H1 (cell line): Measurements from ENCODE around the gene TACR3. TPM values are rescaled to one million over a fixed set of nuclear protein-coding genes. Genes with fewer than 3 reads are reported as not detected.

Experiments
- CTCF ChIA-PET: fragments of 300-600 bp; sonication (Branson Sonifier 250); formaldehyde crosslinking; loops from one replicate; lab custom pipeline; 2021; ENCODE audit not compliant: partially characterized antibody; lab: Charles Lee
- POLR2A ChIA-PET: fragments of 300-600 bp; sonication (Branson Sonifier 250); formaldehyde crosslinking; loops from one replicate; lab custom pipeline; 2021; ENCODE audit warnings: inconsistent platforms; ENCODE audit not compliant: partially characterized antibody; lab: Charles Lee
- DNase-seq, 2 experiments: peaks; one replicate each; pipeline versions ENCODE4 v3.0.0 to v3.0.0-alpha.2; 2010 to 2022; ENCODE audit warnings: low spot score in 2 of 2, low read depth in 1 of 2, mixed read lengths in 1 of 2
- FAIRE-seq: peaks from 2 replicates; lab custom pipeline; 2011; peaks lifted over from hg19 to GRCh38; lab: Jason Lieb, UNC
- H2AFZ ChIP-seq: 2 replicates; pipeline ENCODE4 v1.8.1; 2012; ENCODE audit warnings: low read length, inconsistent platforms
- H2AK5ac ChIP-seq: 2 replicates; pipeline ENCODE4 v1.6.1; 2013; ENCODE audit warnings: low read depth, low read length
- H2BK120ac ChIP-seq: replicated peaks from 2 replicates; pipeline ENCODE3; 2013; ENCODE audit warnings: low read depth, low read length, inconsistent platforms
- H2BK12ac ChIP-seq: 2 replicates; pipeline ENCODE4 v1.6.1; 2013; ENCODE audit warnings: low read depth, low read length
- H2BK15ac ChIP-seq: 2 replicates; pipeline ENCODE4 v1.6.1; 2013; ENCODE audit warnings: low read length
- H2BK20ac ChIP-seq: 2 replicates; pipeline ENCODE4 v1.6.1; 2013; ENCODE audit warnings: low read length
- H2BK5ac ChIP-seq: 2 replicates; pipeline ENCODE4 v1.6.1; 2013; ENCODE audit warnings: low read depth, low read length
- H3K14ac ChIP-seq: 2 replicates; pipeline ENCODE4 v1.6.1; 2013; ENCODE audit warnings: inconsistent platforms; ENCODE audit not compliant: insufficient read length
- H3K18ac ChIP-seq: 2 replicates; pipeline ENCODE4 v1.6.1; 2013; ENCODE audit warnings: low read length; ENCODE audit errors: extremely low read depth
- H3K23ac ChIP-seq: 2 replicates; pipeline ENCODE4 v1.6.1; 2013; ENCODE audit warnings: inconsistent platforms; ENCODE audit not compliant: insufficient read length
- H3K23me2 ChIP-seq: 2 replicates; pipeline ENCODE4 v1.6.1; 2013; ENCODE audit warnings: low read depth, low read length
- H3K27ac ChIP-seq: 2 replicates; pipeline ENCODE4 v1.6.1; 2011; ENCODE audit warnings: low read depth, low read length, inconsistent platforms
- H3K27me3 ChIP-seq, 4 experiments: replicated peaks in 1 of 4; 1 replicate in 1 of 4; 2 replicates in 3 of 4; pipeline versions ENCODE4 v1.6.1 to v1.8.1; 2011 to 2013; ENCODE audit warnings: low read length in 3 of 4, mild to moderate bottlenecking in 3 of 4, inconsistent platforms in 2 of 4, mixed read lengths in 2 of 4, moderate library complexity in 1 of 4; ENCODE audit not compliant: control insufficient read depth in 3 of 4, insufficient read depth in 3 of 4; ENCODE audit errors: extremely low read depth in 1 of 4
- H3K36me3 ChIP-seq, 4 experiments: 2 replicates each; pipeline versions ENCODE4 v1.6.1 to v1.8.1; 2011 to 2013; ENCODE audit warnings: mild to moderate bottlenecking in 4 of 4, low read length in 3 of 4, moderate library complexity in 2 of 4, control low read depth in 1 of 4, inconsistent platforms in 1 of 4; ENCODE audit not compliant: insufficient read depth in 4 of 4, control insufficient read depth in 2 of 4
- H3K4ac ChIP-seq: replicated peaks from 2 replicates; pipeline ENCODE3; 2013; ENCODE audit warnings: low read length, low read depth, mixed read lengths, inconsistent platforms; ENCODE audit not compliant: insufficient read length
- H3K4me1 ChIP-seq, 4 experiments: replicated peaks in 1 of 4; 1 replicate in 1 of 4; 2 replicates in 3 of 4; pipeline versions ENCODE4 v1.6.1 to v1.8.1; 2011 to 2013; ENCODE audit warnings: low read length in 3 of 4, inconsistent platforms in 2 of 4, mixed read lengths in 1 of 4; ENCODE audit not compliant: insufficient read depth in 4 of 4, control insufficient read depth in 3 of 4
- H3K4me2 ChIP-seq, 2 experiments: 2 replicates each; pipeline versions ENCODE4 v1.6.1 to v1.8.1; 2011 to 2013; ENCODE audit warnings: low read depth in 2 of 2, low read length in 2 of 2, control low read depth in 1 of 2, inconsistent platforms in 1 of 2, mild to moderate bottlenecking in 1 of 2; ENCODE audit not compliant: insufficient read depth in 1 of 2
- H3K4me3 ChIP-seq, 4 experiments: fragments of 200-600, 300-600 bp in 1 of 4; sonication (generic), shearing (Covaris generic), sonication (Bioruptor Twin) in 1 of 4; 2 replicates each; pipeline versions ENCODE4 v1.5.1 to v1.8.1; 2011 to 2016; ENCODE audit warnings: low read length in 4 of 4, low read depth in 3 of 4, control low read depth in 2 of 4, inconsistent platforms in 2 of 4, mild to moderate bottlenecking in 2 of 4, mixed read lengths in 1 of 4, moderate library complexity in 1 of 4; ENCODE audit not compliant: insufficient read depth in 2 of 4; ENCODE audit errors: extremely low read depth in 1 of 4
- H3K56ac ChIP-seq: replicated peaks from 2 replicates; pipeline ENCODE3; 2013; ENCODE audit warnings: low read depth, mild to moderate bottlenecking, mixed read lengths, low read length, inconsistent platforms; ENCODE audit not compliant: insufficient read length
- H3K79me1 ChIP-seq: 2 replicates; pipeline ENCODE4 v1.6.1; 2013; ENCODE audit warnings: low read depth, low read length, control low read depth
- H3K79me2 ChIP-seq, 2 experiments: 2 replicates each; pipeline versions ENCODE4 v1.6.1 to v1.8.1; 2012 to 2013; ENCODE audit warnings: low read length in 2 of 2, mild to moderate bottlenecking in 2 of 2, inconsistent platforms in 1 of 2; ENCODE audit not compliant: insufficient read depth in 2 of 2, control insufficient read depth in 1 of 2
- H3K9ac ChIP-seq, 4 experiments: replicated peaks in 1 of 4; 1 replicate in 1 of 4; 2 replicates in 3 of 4; pipeline versions ENCODE4 v1.6.1 to v1.8.1; 2011 to 2013; ENCODE audit warnings: low read depth in 3 of 4, low read length in 3 of 4, control low read depth in 2 of 4, mild to moderate bottlenecking in 2 of 4, moderate library complexity in 2 of 4, inconsistent platforms in 1 of 4; ENCODE audit errors: extremely low read depth in 1 of 4
- H3K9me3 ChIP-seq, 2 experiments: 2 replicates each; pipeline versions ENCODE4 v1.6.1 to v1.8.1; 2012 to 2013; ENCODE audit warnings: mild to moderate bottlenecking in 2 of 2, moderate library complexity in 2 of 2, control low read depth in 1 of 2, inconsistent platforms in 1 of 2, low read depth in 1 of 2, low read length in 1 of 2, mixed read lengths in 1 of 2; ENCODE audit not compliant: insufficient read depth in 2 of 2
- H4K20me1 ChIP-seq, 2 experiments: replicated peaks in 1 of 2; 2 replicates each; pipeline versions ENCODE3 to v1.8.1; 2011 to 2013; ENCODE audit warnings: inconsistent platforms in 2 of 2, low read length in 2 of 2, mild to moderate bottlenecking in 1 of 2; ENCODE audit not compliant: insufficient read depth in 2 of 2, control insufficient read depth in 1 of 2
- H4K5ac ChIP-seq: 2 replicates; pipeline ENCODE4 v1.6.1; 2013; ENCODE audit warnings: low read length, low read depth, mixed read lengths, inconsistent platforms; ENCODE audit not compliant: insufficient read length
- H4K8ac ChIP-seq: 2 replicates; pipeline ENCODE4 v1.8.0; 2013; ENCODE audit warnings: mild to moderate bottlenecking, moderate library complexity, low read length, inconsistent platforms; ENCODE audit not compliant: insufficient read depth; ENCODE audit errors: extremely low read depth
- H4K91ac ChIP-seq: replicated peaks from 2 replicates; pipeline ENCODE3; 2013; ENCODE audit warnings: low read length, mixed read lengths, inconsistent platforms; ENCODE audit not compliant: insufficient read length
- BRCA1 ChIP-seq: IDR thresholded peaks from 2 replicates; pipeline ENCODE4 v1.6.1; 2012; ENCODE audit warnings: low read depth, low read length, improper control_type of control experiment
- CTBP2 ChIP-seq: IDR thresholded peaks from 2 replicates; pipeline ENCODE4 v1.7.0; 2011; ENCODE audit warnings: borderline replicate concordance, mild to moderate bottlenecking, moderate library complexity, mixed read lengths, low read length; ENCODE audit not compliant: insufficient read depth, insufficient read length
- EZH2 ChIP-seq: fragments of 200-600 bp; sonication (generic); IDR thresholded peaks from 2 replicates; pipeline ENCODE4 v1.7.1; 2012; ENCODE audit warnings: low read depth, mild to moderate bottlenecking, moderate library complexity, low read length, inconsistent platforms; ENCODE audit not compliant: severe bottlenecking
- JUND ChIP-seq: IDR thresholded peaks from 2 replicates; pipeline ENCODE4 v1.6.1; 2011; ENCODE audit warnings: mild to moderate bottlenecking, improper control_type of control experiment, low read length
- NANOG ChIP-seq: IDR thresholded peaks from 2 replicates; pipeline ENCODE4 v1.6.1; 2011; ENCODE audit warnings: low read length, low read depth, mild to moderate bottlenecking, inconsistent platforms; ENCODE audit not compliant: insufficient read depth, poor library complexity, severe bottlenecking
- RAD21 ChIP-seq, 2 experiments: IDR thresholded peaks in 1 of 2; conservative IDR thresholded peaks in 1 of 2; 2 replicates each; pipeline ENCODE4 v1.6.1; 2011; ENCODE audit warnings: low read depth in 2 of 2, low read length in 2 of 2, improper control_type of control experiment in 1 of 2, inconsistent platforms in 1 of 2, mild to moderate bottlenecking in 1 of 2, moderate library complexity in 1 of 2
- SIX5 ChIP-seq: IDR thresholded peaks from 2 replicates; pipeline ENCODE4 v1.6.1; 2011; ENCODE audit warnings: mild to moderate bottlenecking, low read depth, low read length
- SP4 ChIP-seq: IDR thresholded peaks from 2 replicates; pipeline ENCODE4 v1.6.1; 2012; ENCODE audit warnings: low read length, inconsistent platforms
- SUZ12 ChIP-seq: fragments of 200-600 bp; sonication (generic); IDR thresholded peaks from 2 replicates; pipeline ENCODE4 v1.6.1; 2012; ENCODE audit warnings: mild to moderate bottlenecking, inconsistent platforms, low read length, moderate library complexity, mixed read lengths
- TCF12 ChIP-seq: IDR thresholded peaks from 2 replicates; pipeline ENCODE4 v1.6.1; 2011; ENCODE audit warnings: low read depth, mild to moderate bottlenecking, low read length
- YY1 ChIP-seq: IDR thresholded peaks from 2 replicates; pipeline ENCODE4 v1.6.1; 2011; ENCODE audit warnings: low read depth, mild to moderate bottlenecking, low read length
- WGBS, 2 experiments: shearing (Covaris generic) in 1 of 2; methylation state at CpG; one replicate each; pipeline versions ENCODE4 v1.1.6 to v1.1.7; 2013 to 2015; ENCODE audit warnings: low lambda C conversion rate in 2 of 2, mixed read lengths in 2 of 2, inconsistent platforms in 1 of 2, low coverage in 1 of 2, missing lambda C conversion rate in 1 of 2; ENCODE audit not compliant: insufficient replicate concordance in 2 of 2, insufficient coverage in 1 of 2, insufficient read length in 1 of 2; ENCODE audit errors: extremely low coverage in 1 of 2, missing lambda C conversion rate in 1 of 2; 5-methylcytosine and 5-hydroxymethylcytosine counted together
- polyA plus RNA-seq, 7 experiments: library from polyadenylated mRNA; depleted of rRNA in 3 of 7; stranded (reverse) in 5 of 7; unstranded in 2 of 7; fragments of >200 nt in 5 of 7; fragments of 200-250 nt in 2 of 7; gene quantifications; 1 replicate in 5 of 7; 2 replicates in 1 of 7; 4 replicates in 1 of 7; pipeline versions ENCODE4 v1.2.1 to v1.2.3, GENCODE V29; 2011 to 2013; ENCODE audit warnings: missing spikeins in 2 of 7, mixed read lengths in 2 of 7
- total RNA-seq: library from RNA; stranded (reverse); fragmentation: NEBNext Ultra II Directional; extraction: Animal tissue kit (Norgen Biotek cat#: 25700); gene quantifications from 2 replicates; pipeline ENCODE4 v1.2.1, GENCODE V29; 2021
- TF ChIP-seq, protein P1 (sequence below): IDR thresholded peaks from 2 replicates; pipeline ENCODE4 v1.6.1; 2011; ENCODE audit warnings: low read length, improper control_type of control experiment
- TF ChIP-seq, protein P2 (sequence below): IDR thresholded peaks from 2 replicates; pipeline ENCODE4 v1.6.1; 2011; ENCODE audit warnings: low read depth, mild to moderate bottlenecking, low read length; ENCODE audit not compliant: insufficient read depth

Gene TACR3
- total and polyA plus RNA-seq, 2 of the 8 experiments (the other 6 are each of a cell fraction or from before 2014, with no cell fraction given): 0.30 to 2.3 TPM

GRCh38 chr4:103757631-103758030 is 37.8 kb upstream of the TACR3 start:
- H4K91ac ChIP-seq: no peak overlapping the region
- H3K36me3 ChIP-seq: no peaks in the 10 kb centered on the region
- H3K4me1 ChIP-seq: no peaks in the 10 kb centered on the region
- no peaks in the 10 kb centered on the region for H3K79me2 ChIP-seq
- H3K4me3 ChIP-seq: no peak overlapping the region
- DNase-seq (no peak), FAIRE-seq (no peak)
- ChIA-PET POLR2A (no interaction called here), CTCF (interaction anchor here (0.6 kb wide), 1 partner anchor 49 kb away, joined by 3 read pairs; no protein-coding TSS in a partner anchor)
- H3K4me2 ChIP-seq: no peak overlapping the region
- H2BK120ac ChIP-seq: no peak overlapping the region
- no peak overlapping the region for H2BK15ac ChIP-seq
- no peaks in the 10 kb centered on the region for H3K23me2 ChIP-seq
- no peak overlapping the region for H3K56ac ChIP-seq
- H3K27ac ChIP-seq: no peak overlapping the region
- no peak overlapping the region for H2AFZ ChIP-seq
- no peak overlapping the region for H3K9ac ChIP-seq
- no peak overlapping the region for H2BK5ac ChIP-seq
- no peaks in the 10 kb centered on the region for H3K9me3 ChIP-seq
- no peak overlapping the region for H3K18ac ChIP-seq
- no peak overlapping the region for H4K5ac ChIP-seq
- no peak overlapping the region for H2BK12ac ChIP-seq
- H2BK20ac ChIP-seq: no peak overlapping the region
- WGBS, 2 experiments: 96% methylated on average over 2 of the region's 2 CpGs; no CpG with 5 or more reads in 1 of the 2 experiments
- H2AK5ac ChIP-seq: no peak overlapping the region
- H4K20me1 ChIP-seq: no peaks in the 10 kb centered on the region
- no peak overlapping the region for H3K4ac ChIP-seq
- no peak overlapping the region for H3K23ac ChIP-seq
- no peaks in the 10 kb centered on the region for H3K79me1 ChIP-seq
- H3K27me3 ChIP-seq: no peaks in the 10 kb centered on the region
- H4K8ac ChIP-seq: no peak overlapping the region
- H3K14ac ChIP-seq: no peak overlapping the region
- TF ChIP-seq EZH2 (no peak), SUZ12 (no peak), SP4 (no peak), RAD21 (IDR thresholded peaks at IDR 0.05 in 1 of 2, conservative IDR thresholded peaks at IDR 0.05 in 1 of 2; ENCODE audit: low read depth in 2 of 2, low read length in 2 of 2) (no peak), CTBP2 (no peak), SIX5 (no peak), BRCA1 (no peak), JUND (no peak), YY1 (no peak), NANOG (no peak), TCF12 (no peak)
- TF ChIP-seq, protein P1, sequence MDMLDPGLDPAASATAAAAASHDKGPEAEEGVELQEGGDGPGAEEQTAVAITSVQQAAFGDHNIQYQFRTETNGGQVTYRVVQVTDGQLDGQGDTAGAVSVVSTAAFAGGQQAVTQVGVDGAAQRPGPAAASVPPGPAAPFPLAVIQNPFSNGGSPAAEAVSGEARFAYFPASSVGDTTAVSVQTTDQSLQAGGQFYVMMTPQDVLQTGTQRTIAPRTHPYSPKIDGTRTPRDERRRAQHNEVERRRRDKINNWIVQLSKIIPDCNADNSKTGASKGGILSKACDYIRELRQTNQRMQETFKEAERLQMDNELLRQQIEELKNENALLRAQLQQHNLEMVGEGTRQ: no peak
- TF ChIP-seq, protein P2, sequence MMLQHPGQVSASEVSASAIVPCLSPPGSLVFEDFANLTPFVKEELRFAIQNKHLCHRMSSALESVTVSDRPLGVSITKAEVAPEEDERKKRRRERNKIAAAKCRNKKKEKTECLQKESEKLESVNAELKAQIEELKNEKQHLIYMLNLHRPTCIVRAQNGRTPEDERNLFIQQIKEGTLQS: no peak
